SK-N-SH (cell line): ENCODE results near the gene PLXDC1.

ENCODE experiments used
- EP300 ChIP-seq, 2 experiments: IDR thresholded peaks; 2 replicates each; pipeline versions ENCODE4 v1.4.0 to v1.6.1; 2012; ENCODE audit warnings: borderline replicate concordance in 1 of 2, low read depth in 1 of 2, low read length in 1 of 2
- FOXJ3 ChIP-seq: sonication (generic); formaldehyde crosslinking; IDR thresholded peaks from 2 replicates; pipeline ENCODE4 v1.5.1; 2020; ENCODE audit warnings: mild to moderate bottlenecking, missing genetic modification reagents
- GATA2 ChIP-seq: sonication (generic); formaldehyde crosslinking; IDR thresholded peaks from 2 replicates; pipeline ENCODE4 v1.5.0; 2020; ENCODE audit warnings: mild to moderate bottlenecking, missing genetic modification reagents
- USF1 ChIP-seq: IDR thresholded peaks from 2 replicates; pipeline ENCODE4 v1.4.0; 2012; ENCODE audit warnings: low read depth, borderline replicate concordance
- YY1 ChIP-seq: IDR thresholded peaks from 2 replicates; pipeline ENCODE4 v1.4.0; 2012; ENCODE audit warnings: low read depth, mild to moderate bottlenecking

GRCh38 chr17:39197380-39198185 is 46.1 kb upstream of the PLXDC1 start, which contains the start of gene CACNB1:
- TF ChIP-seq EP300 (IDR thresholded peaks at IDR 0.05; ENCODE audit: borderline replicate concordance in 1 of 2, low read depth in 1 of 2, low read length in 1 of 2) (no peak), USF1 (no peak), FOXJ3 (CRISPR knock-in tag) (no peak), GATA2 (CRISPR knock-in tag) (no peak), YY1 (no peak)
